Measurements from ENCODE around the gene PIK3R3. TPM values are rescaled to one million over a fixed set of nuclear protein-coding genes. Genes with fewer than 3 reads are reported as not detected.

PIK3R3 gene
- total RNA-seq, 1 experiment from 2014 or later = 9.0 TPM

DNA sequence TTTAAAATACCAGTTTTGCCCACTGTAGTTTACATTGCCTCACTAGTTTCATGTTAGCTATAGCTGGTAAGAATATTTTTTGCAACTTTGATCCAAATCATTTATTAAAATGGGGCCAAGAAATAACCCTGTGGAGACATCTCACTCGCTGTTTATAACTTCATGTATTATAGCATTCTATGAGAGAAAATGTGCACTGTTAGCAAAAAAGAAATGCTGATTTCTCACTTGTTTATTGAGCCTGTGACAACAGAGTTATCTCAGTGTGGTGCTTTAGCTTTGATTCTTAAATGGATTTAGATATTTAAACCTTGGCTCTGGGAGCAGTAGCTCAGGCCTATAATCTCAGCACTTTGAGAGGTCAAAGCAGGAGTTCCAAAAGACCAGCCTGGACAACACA lies 127.9 kb downstream of the PIK3R3 start:
- TF ChIP-seq CREB1 (CRISPR knock-in tag; IDR thresholded peaks at IDR 0.05) (no peak), CBFB (CRISPR knock-in tag; IDR thresholded peaks at IDR 0.05; ENCODE audit: low read depth) (no peak), ZNF532 (CRISPR knock-in tag; IDR thresholded peaks at IDR 0.05; ENCODE audit: borderline replicate concordance) (no peak), NFYB (CRISPR knock-in tag; conservative IDR thresholded peaks at IDR 0.05; ENCODE audit: low read depth) (no peak), ETV6 (CRISPR knock-in tag; IDR thresholded peaks at IDR 0.05) (no peak), NFE2L1 (CRISPR knock-in tag; IDR thresholded peaks at IDR 0.05) (no peak), ZNF512 (CRISPR knock-in tag; IDR thresholded peaks at IDR 0.05; ENCODE audit: borderline replicate concordance) (no peak)
- TF ChIP-seq, protein P1, sequence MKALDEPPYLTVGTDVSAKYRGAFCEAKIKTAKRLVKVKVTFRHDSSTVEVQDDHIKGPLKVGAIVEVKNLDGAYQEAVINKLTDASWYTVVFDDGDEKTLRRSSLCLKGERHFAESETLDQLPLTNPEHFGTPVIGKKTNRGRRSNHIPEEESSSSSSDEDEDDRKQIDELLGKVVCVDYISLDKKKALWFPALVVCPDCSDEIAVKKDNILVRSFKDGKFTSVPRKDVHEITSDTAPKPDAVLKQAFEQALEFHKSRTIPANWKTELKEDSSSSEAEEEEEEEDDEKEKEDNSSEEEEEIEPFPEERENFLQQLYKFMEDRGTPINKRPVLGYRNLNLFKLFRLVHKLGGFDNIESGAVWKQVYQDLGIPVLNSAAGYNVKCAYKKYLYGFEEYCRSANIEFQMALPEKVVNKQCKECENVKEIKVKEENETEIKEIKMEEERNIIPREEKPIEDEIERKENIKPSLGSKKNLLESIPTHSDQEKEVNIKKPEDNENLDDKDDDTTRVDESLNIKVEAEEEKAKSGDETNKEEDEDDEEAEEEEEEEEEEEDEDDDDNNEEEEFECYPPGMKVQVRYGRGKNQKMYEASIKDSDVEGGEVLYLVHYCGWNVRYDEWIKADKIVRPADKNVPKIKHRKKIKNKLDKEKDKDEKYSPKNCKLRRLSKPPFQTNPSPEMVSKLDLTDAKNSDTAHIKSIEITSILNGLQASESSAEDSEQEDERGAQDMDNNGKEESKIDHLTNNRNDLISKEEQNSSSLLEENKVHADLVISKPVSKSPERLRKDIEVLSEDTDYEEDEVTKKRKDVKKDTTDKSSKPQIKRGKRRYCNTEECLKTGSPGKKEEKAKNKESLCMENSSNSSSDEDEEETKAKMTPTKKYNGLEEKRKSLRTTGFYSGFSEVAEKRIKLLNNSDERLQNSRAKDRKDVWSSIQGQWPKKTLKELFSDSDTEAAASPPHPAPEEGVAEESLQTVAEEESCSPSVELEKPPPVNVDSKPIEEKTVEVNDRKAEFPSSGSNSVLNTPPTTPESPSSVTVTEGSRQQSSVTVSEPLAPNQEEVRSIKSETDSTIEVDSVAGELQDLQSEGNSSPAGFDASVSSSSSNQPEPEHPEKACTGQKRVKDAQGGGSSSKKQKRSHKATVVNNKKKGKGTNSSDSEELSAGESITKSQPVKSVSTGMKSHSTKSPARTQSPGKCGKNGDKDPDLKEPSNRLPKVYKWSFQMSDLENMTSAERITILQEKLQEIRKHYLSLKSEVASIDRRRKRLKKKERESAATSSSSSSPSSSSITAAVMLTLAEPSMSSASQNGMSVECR (CRISPR knock-in tag; IDR thresholded peaks at IDR 0.05; ENCODE audit: borderline replicate concordance) = no peak
- DNase-seq (ENCODE audit: low spot score) (no peak), ATAC-seq (no peak)
- Mint-ChIP-seq H3K27ac (no peak overlapping the region), H3K4me1 (peaks cover 10% of the 10 kb centered on the region), H3K4me3 (no peak overlapping the region), H3K36me3 (peaks cover 18% of the 10 kb centered on the region), H3K27me3 (ENCODE audit: low read depth) (no peaks in the 10 kb centered on the region), H3K9me3 (no peaks in the 10 kb centered on the region)
- POLR2A ChIA-PET = interaction anchor here (0.6 to 0.8 kb wide), 2 partner anchors 52 to 63 kb away, joined by 3 to 6 read pairs; no protein-coding TSS in a partner anchor
- CTCF ChIA-PET = no interaction called here

DNA sequence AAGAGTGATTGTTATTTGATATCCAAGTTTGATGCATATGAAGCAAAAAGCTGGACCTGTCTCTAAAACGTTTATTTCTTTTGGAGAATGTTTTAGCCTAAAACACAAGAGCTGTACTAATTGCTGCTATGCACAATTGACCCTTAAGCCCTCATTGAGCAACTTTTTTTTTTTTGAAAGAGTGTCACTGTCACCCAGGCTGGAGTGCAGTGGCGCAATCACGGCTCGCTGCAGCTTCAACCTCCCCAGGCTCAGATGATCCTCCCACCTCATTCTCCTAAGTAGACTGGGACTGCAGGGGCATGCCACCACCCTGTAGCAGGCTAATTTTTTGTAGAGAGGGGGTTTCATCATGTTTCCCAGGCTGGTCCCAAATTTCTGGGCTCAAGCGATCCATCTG lies 129.1 kb downstream of the PIK3R3 start:
- no peak for DNase-seq (ENCODE audit: low spot score)
- CTCF ChIA-PET = no interaction called here
- ATAC-seq = no peak

DNA sequence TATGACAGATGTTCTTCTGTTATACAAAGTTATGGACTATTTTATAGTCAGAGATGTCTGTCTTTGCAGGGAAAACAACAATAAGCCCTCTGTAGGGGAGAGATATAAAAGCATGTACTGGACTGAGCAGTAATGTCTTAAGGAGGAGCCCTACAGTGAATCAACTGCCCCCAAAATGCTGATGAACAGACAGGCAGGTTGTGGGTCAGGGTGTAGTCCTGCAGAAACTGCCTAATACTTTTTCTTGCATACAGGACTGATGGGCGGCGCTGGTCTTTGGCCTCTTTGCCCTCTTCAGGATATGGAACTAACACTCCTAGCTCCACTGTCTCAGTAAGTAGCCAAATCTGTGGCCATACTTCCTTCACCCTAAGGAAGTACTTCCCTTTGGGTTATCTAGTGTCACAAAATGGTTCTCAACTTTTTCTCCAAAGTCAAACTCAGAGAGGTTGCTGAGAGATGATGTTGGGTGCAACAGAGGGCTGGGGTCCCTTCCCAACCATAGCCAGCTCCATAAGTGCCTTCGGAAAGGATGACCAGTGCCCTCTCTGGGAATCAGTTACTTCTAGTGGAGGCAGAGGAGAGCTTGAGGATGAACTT lies 129.8 kb downstream of the PIK3R3 start:
- ChIA-PET POLR2A (no interaction called here), CTCF (interaction anchor here (0.5 kb wide), 1 partner anchor 114 kb away, joined by 3 read pairs; no protein-coding TSS in a partner anchor)
- Mint-ChIP-seq H3K36me3 (peaks cover 10% of the 10 kb centered on the region), H3K4me1 (peaks cover 12% of the 10 kb centered on the region), H3K27ac (no peak overlapping the region), H3K4me3 (no peak overlapping the region), H3K27me3 (ENCODE audit: low read depth) (no peaks in the 10 kb centered on the region), H3K9me3 (no peaks in the 10 kb centered on the region)
- no peak for TF ChIP-seq NR3C1 (CRISPR knock-in tag; conservative IDR thresholded peaks at IDR 0.05; ENCODE audit: low read depth)
- no peak for TF ChIP-seq ZNF219 (CRISPR knock-in tag; IDR thresholded peaks at IDR 0.05; ENCODE audit: borderline replicate concordance)
- no peak for TF ChIP-seq GTF2I (CRISPR knock-in tag; conservative IDR thresholded peaks at IDR 0.05)
- TF ChIP-seq ATF1 (CRISPR knock-in tag; IDR thresholded peaks at IDR 0.05) = no peak
- no peak for TF ChIP-seq EMX1 (CRISPR knock-in tag; IDR thresholded peaks at IDR 0.05)
- DNase-seq (ENCODE audit: low spot score) (no peak), ATAC-seq (no peak)

More for the DNA sequence above, 129.1 kb downstream of the PIK3R3 start:
- Mint-ChIP-seq H3K4me1 (peaks cover 10% of the 10 kb centered on the region), H3K27ac (no peak overlapping the region), H3K4me3 (no peak overlapping the region), H3K36me3 (peaks cover 12% of the 10 kb centered on the region), H3K9me3 (no peaks in the 10 kb centered on the region), H3K27me3 (ENCODE audit: low read depth) (no peaks in the 10 kb centered on the region)
- no peak for TF ChIP-seq ZNF232 (CRISPR knock-in tag; IDR thresholded peaks at IDR 0.05)
- no peak for TF ChIP-seq NFATC4 (CRISPR knock-in tag; IDR thresholded peaks at IDR 0.05)
- POLR2A ChIA-PET = no interaction called here

All from WTC11 (cell line).